Kidney (tissue), 14 donors: ENCODE data around the gene OXSR1. TPM values are rescaled to one million over a fixed set of nuclear protein-coding genes. Genes with fewer than 3 reads are reported as not detected.

ENCODE experiments used
- DNase-seq, 5 donors: peaks; one replicate each; pipeline ENCODE4 v3.0.0-alpha.2; 2013 to 2020
- FAIRE-seq: peaks from 2 replicates; lab custom pipeline; 2012; peaks lifted over from hg19 to GRCh38; lab: Jason Lieb, UNC
- H3K27ac ChIP-seq, 2 donors: one replicate each; pipeline ENCODE4 v1.7.0; 2013; ENCODE audit warnings: low read depth in 2 of 2, low read length in 2 of 2, inconsistent platforms in 1 of 2
- H3K27me3 ChIP-seq: one replicate; pipeline ENCODE4 v1.7.1; 2013; ENCODE audit warnings: low read length, inconsistent platforms; ENCODE audit not compliant: control insufficient read depth, insufficient read depth
- H3K36me3 ChIP-seq, 3 donors: one replicate each; pipeline versions ENCODE4 v1.7.0 to v1.7.1; 2013; ENCODE audit warnings: low read length in 3 of 3, control low read depth in 1 of 3, inconsistent platforms in 1 of 3; ENCODE audit not compliant: insufficient read depth in 3 of 3, control insufficient read depth in 2 of 3
- H3K4me1 ChIP-seq, 3 donors: one replicate each; pipeline versions ENCODE4 v1.7.0 to v1.7.1; 2013; ENCODE audit warnings: low read length in 3 of 3, inconsistent platforms in 1 of 3, low read depth in 1 of 3; ENCODE audit not compliant: control insufficient read depth in 2 of 3, insufficient read depth in 2 of 3
- H3K4me3 ChIP-seq, 3 donors: one replicate each; pipeline versions ENCODE4 v1.7.0 to v1.8.1; 2013; ENCODE audit warnings: low read length in 3 of 3, control low read depth in 1 of 3, inconsistent platforms in 1 of 3
- H3K9ac ChIP-seq, 3 donors: one replicate each; pipeline versions ENCODE4 v1.7.0 to v1.7.1; 2013; ENCODE audit warnings: low read length in 3 of 3, control low read depth in 1 of 3, inconsistent platforms in 1 of 3
- H3K9me3 ChIP-seq, 3 donors: one replicate each; pipeline versions ENCODE4 v1.7.0 to v1.7.1; 2013; ENCODE audit warnings: low read length in 3 of 3, control low read depth in 1 of 3, inconsistent platforms in 1 of 3; ENCODE audit not compliant: control insufficient read depth in 2 of 3, insufficient read depth in 1 of 3
- intact Hi-C: fragments of 100-400 bp; cut with DNase I; formaldehyde crosslinking; loops from one replicate; pipeline ENCODE4 v1.11.1; 2022
- polyA plus RNA-seq: library from polyadenylated mRNA; stranded (reverse); fragments of 350-450 nt; fragmentation: Illumina TruSeq; extraction: RNeasy Lipid Tissue Mini Kit (QIAGEN cat#74804); gene quantifications from one replicate; pipeline ENCODE4 v1.2.3, GENCODE V29; 2014; ENCODE audit warnings: low read depth, low replicate concordance; ENCODE audit not compliant: insufficient read depth
- total RNA-seq: library from RNA; stranded (reverse); fragmentation: NEBNext Ultra II Directional; extraction: Animal tissue kit (Norgen Biotek cat#: 25700); gene quantifications from one replicate; pipeline ENCODE4 v1.2.1, GENCODE V29; 2021
- TF ChIP-seq, protein P1 (sequence below): IDR thresholded peaks from 3 replicates; pipeline ENCODE4 v1.5.1; 2012; ENCODE audit warnings: mild to moderate bottlenecking, moderate library complexity, borderline replicate concordance; ENCODE audit not compliant: insufficient read depth; ENCODE audit errors: extremely low read depth
- donor health status: control.
- donor health status: control.
- donor health status: control.
- donor health status: control.
- donor health status: control.
- donor health status: DM: yes; HTN: yes; CAD: no.
- donor health status: Normal renal cell carcinoma (clear cell type).

Gene OXSR1
- total and polyA plus RNA-seq, 2 donors from 2014 or later: 16.7 to 40.0 TPM

- H3K9me3 ChIP-seq: no peaks in the 10 kb centered on the region
- peaks cover 3 to 36% (median 20%) of the 10 kb centered on the region in 3 donors for H3K36me3 ChIP-seq
- no peak overlapping the region for H3K9ac ChIP-seq
- DNase-seq: no peak
- intact Hi-C loops: no loop called here
- TF ChIP-seq, protein P1, sequence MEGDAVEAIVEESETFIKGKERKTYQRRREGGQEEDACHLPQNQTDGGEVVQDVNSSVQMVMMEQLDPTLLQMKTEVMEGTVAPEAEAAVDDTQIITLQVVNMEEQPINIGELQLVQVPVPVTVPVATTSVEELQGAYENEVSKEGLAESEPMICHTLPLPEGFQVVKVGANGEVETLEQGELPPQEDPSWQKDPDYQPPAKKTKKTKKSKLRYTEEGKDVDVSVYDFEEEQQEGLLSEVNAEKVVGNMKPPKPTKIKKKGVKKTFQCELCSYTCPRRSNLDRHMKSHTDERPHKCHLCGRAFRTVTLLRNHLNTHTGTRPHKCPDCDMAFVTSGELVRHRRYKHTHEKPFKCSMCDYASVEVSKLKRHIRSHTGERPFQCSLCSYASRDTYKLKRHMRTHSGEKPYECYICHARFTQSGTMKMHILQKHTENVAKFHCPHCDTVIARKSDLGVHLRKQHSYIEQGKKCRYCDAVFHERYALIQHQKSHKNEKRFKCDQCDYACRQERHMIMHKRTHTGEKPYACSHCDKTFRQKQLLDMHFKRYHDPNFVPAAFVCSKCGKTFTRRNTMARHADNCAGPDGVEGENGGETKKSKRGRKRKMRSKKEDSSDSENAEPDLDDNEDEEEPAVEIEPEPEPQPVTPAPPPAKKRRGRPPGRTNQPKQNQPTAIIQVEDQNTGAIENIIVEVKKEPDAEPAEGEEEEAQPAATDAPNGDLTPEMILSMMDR: no peak
- no peak overlapping the region for H3K27ac ChIP-seq
- no peaks in the 10 kb centered on the region for H3K27me3 ChIP-seq
- peaks cover 0 to 10% (median 0%) of the 10 kb centered on the region in 3 donors for H3K4me1 ChIP-seq
- no peak overlapping the region for H3K4me3 ChIP-seq
- FAIRE-seq: no peak
Measured at GRCh38 chr3:38251197-38251596, 85.9 kb downstream of the OXSR1 start.

DNA sequence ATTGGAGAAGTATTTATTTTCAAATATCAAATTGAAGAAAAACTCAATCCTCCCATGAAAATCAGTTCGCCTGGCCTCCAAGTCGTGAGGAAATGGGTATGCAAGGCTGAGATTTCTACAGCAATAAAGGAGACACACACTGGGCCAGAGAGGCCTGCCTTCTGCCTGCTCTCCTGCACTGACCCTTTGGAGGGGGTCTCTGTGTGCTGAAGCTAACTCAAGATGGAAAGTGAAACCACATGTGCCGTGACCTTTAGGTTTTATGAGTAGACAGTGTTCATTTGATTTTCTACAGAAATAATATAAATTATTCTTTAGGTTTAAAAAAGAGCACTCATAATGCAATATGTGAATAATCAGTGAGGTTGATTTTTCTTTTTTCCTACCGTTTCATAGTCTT is 88.4 kb downstream of the OXSR1 start:
- Histone ChIP-seq H3K4me3 (no peak overlapping the region), H3K36me3 (peaks cover 3 to 31% (median 18%) of the 10 kb centered on the region in 3 donors), H3K27ac (no peak overlapping the region), H3K9ac (no peak overlapping the region), H3K4me1 (peaks cover 0 to 4% (median 0%) of the 10 kb centered on the region in 3 donors), H3K9me3 (no peaks in the 10 kb centered on the region), H3K27me3 (no peaks in the 10 kb centered on the region)
- TF ChIP-seq, protein P1: no peak
- intact Hi-C loops: no loop called here
- DNase-seq (no peak), FAIRE-seq (no peak)

DNA sequence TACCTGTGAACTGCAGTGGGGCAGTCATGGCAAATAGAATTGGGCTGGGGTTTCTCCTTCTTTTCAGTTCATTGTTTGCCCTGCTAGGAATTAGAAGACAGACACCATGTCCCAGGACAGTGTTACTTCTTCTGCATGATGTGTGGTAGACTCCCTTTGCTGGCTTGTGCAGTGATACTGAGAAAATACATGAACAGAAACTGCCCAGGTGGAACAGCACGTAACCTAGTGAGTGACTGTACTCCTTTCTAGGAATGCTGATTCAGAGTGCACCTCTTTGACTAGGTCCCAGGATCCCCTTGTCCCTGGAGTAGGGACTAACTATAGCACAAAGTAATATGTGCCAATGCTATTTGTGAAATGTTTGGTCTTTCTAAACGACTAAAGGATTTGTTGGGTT is 89.5 kb downstream of the OXSR1 start:
- H3K27ac ChIP-seq: no peak overlapping the region
- H3K36me3 ChIP-seq: peaks cover 3 to 22% (median 16%) of the 10 kb centered on the region in 3 donors
- no peak overlapping the region for H3K9ac ChIP-seq
- DNase-seq: no peak
- FAIRE-seq: no peak
- peaks cover 0 to 6% (median 0%) of the 10 kb centered on the region in 3 donors for H3K4me1 ChIP-seq
- no peaks in the 10 kb centered on the region for H3K27me3 ChIP-seq
- intact Hi-C loops: no loop called here
- H3K9me3 ChIP-seq: no peaks in the 10 kb centered on the region
- H3K4me3 ChIP-seq: no peak overlapping the region
- TF ChIP-seq, protein P1: no peak

GRCh38 chr3:38255627-38256026 is 90.3 kb downstream of the OXSR1 start:
- FAIRE-seq (no peak), DNase-seq (no peak)
- Histone ChIP-seq H3K4me3 (no peak overlapping the region), H3K9me3 (no peaks in the 10 kb centered on the region), H3K36me3 (peaks cover 0 to 22% (median 14%) of the 10 kb centered on the region in 3 donors), H3K4me1 (peaks cover 0 to 6% (median 0%) of the 10 kb centered on the region in 3 donors), H3K27ac (no peak overlapping the region), H3K27me3 (no peaks in the 10 kb centered on the region), H3K9ac (no peak overlapping the region)
- TF ChIP-seq, protein P1: no peak
- intact Hi-C loops: no loop called here
